ENCODE measurements around the gene RNF31.

DNA sequence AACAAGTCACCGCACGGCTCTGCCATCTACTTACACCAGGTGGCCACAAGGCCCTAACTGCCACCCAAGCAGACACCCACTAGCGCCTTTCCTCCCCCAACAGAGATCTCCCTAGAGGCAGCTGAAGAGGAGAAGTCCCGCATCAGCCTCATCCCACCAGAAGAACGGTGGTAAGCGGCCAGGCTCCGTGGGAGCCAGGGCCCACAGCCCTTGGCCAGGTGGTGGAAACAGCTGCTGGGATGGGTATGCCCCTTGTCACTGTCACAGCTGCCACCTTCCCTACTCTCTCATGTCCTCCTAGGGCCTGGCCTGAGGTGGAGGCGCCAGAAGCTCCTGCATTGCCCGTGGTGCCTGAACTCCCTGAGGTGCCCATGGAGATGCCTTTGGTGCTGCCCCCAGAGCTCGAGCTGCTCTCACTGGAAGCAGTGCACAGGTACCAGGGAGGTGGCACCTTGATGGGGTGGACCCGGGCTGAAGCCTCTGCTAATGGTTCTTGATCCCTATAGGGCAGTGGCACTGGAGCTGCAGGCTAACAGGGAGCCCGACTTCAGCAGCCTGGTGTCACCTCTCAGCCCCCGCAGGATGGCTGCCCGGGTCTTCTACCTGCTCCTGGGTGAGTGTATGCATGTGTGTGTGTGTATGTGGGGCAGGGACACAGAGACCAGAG, 32.1 kb downstream of the RNF31 start:
- TF ChIP-seq, protein P1, sequence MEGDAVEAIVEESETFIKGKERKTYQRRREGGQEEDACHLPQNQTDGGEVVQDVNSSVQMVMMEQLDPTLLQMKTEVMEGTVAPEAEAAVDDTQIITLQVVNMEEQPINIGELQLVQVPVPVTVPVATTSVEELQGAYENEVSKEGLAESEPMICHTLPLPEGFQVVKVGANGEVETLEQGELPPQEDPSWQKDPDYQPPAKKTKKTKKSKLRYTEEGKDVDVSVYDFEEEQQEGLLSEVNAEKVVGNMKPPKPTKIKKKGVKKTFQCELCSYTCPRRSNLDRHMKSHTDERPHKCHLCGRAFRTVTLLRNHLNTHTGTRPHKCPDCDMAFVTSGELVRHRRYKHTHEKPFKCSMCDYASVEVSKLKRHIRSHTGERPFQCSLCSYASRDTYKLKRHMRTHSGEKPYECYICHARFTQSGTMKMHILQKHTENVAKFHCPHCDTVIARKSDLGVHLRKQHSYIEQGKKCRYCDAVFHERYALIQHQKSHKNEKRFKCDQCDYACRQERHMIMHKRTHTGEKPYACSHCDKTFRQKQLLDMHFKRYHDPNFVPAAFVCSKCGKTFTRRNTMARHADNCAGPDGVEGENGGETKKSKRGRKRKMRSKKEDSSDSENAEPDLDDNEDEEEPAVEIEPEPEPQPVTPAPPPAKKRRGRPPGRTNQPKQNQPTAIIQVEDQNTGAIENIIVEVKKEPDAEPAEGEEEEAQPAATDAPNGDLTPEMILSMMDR (IDR thresholded peaks at IDR 0.05) = no peak
- no peak for TF ChIP-seq BCL3 (IDR thresholded peaks at IDR 0.05)
- TF ChIP-seq, protein P2, sequence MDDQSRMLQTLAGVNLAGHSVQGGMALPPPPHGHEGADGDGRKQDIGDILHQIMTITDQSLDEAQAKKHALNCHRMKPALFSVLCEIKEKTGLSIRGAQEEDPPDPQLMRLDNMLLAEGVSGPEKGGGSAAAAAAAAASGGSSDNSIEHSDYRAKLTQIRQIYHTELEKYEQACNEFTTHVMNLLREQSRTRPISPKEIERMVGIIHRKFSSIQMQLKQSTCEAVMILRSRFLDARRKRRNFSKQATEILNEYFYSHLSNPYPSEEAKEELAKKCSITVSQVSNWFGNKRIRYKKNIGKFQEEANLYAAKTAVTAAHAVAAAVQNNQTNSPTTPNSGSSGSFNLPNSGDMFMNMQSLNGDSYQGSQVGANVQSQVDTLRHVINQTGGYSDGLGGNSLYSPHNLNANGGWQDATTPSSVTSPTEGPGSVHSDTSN (IDR thresholded peaks at IDR 0.05) = no peak
- no peak for TF ChIP-seq MAZ (IDR thresholded peaks at IDR 0.05; ENCODE audit: borderline replicate concordance, low read depth, low read length)
